Ovary (tissue), 9 donors: ENCODE results near the gene PRKAG1. TPM values are rescaled to one million over a fixed set of nuclear protein-coding genes. Genes with fewer than 3 reads are reported as not detected.
A peak's percentile ranks its signal among the peaks of the same experiment; 100 is the strongest.

Experiments used
- DNase-seq, 5 donors: peaks; one replicate each; pipeline ENCODE4 v3.0.0-alpha.2; 2019 to 2020
- H3K27ac ChIP-seq, 2 donors: fragments of 200-600 bp; one replicate each; pipeline versions ENCODE4 v1.5.1 to v1.8.0; 2019 to 2022
- H3K27me3 ChIP-seq: fragments of 200-600 bp; one replicate; pipeline ENCODE4 v1.8.0; 2022
- H3K36me3 ChIP-seq: fragments of 200-600 bp; sonication (generic); one replicate; pipeline ENCODE4 v1.5.1; 2019
- H3K4me1 ChIP-seq: one replicate; pipeline ENCODE4 v1.8.1; 2013; ENCODE audit warnings: mild to moderate bottlenecking, moderate library complexity; ENCODE audit not compliant: insufficient read depth
- H3K4me3 ChIP-seq: fragments of 200-600 bp; sonication (generic); one replicate; pipeline ENCODE4 v1.5.1; 2017
- H3K9me3 ChIP-seq, 2 donors: fragments of 200-600 bp in 1 of 2; sonication (generic) in 1 of 2; one replicate each; pipeline versions ENCODE4 v1.5.1 to v1.8.1; 2013 to 2019; ENCODE audit warnings: mild to moderate bottlenecking in 1 of 2, moderate library complexity in 1 of 2
- EP300 ChIP-seq: sonication (generic); formaldehyde crosslinking; IDR thresholded peaks from one replicate; pipeline ENCODE4 v1.6.1; 2017; ENCODE audit warnings: antibody characterized with exemption
- POLR2A ChIP-seq: fragments of 450-650 bp; IDR thresholded peaks from one replicate; pipeline ENCODE4 v1.6.1; 2017; ENCODE audit warnings: antibody characterized with exemption, mild to moderate bottlenecking, moderate library complexity
- WGBS, 3 donors: extraction: QIAGEN DNeasy Blood & Tissue Kit in 1 of 3; methylation state at CpG; one replicate each; pipeline versions ENCODE4 v1.1.5 to v1.1.7; 2013 to 2017; 5-methylcytosine and 5-hydroxymethylcytosine counted together
- intact Hi-C, 4 donors: fragments of 100-400 bp; cut with DNase I; formaldehyde crosslinking; loops; one replicate each; pipeline versions ENCODE4 v1.11.0 to v1.15.1; 2022 to 2023
- polyA plus RNA-seq, 2 donors: library from polyadenylated mRNA; stranded (reverse); fragments of 200-250 nt in 1 of 2; fragments of 350-450 nt in 1 of 2; fragmentation: Illumina TruSeq in 1 of 2; extraction: RNeasy Lipid Tissue Mini Kit (QIAGEN cat#74804) in 1 of 2; gene quantifications; one replicate each; pipeline ENCODE4 v1.2.3, GENCODE V29; 2013 to 2014
- total RNA-seq, 7 donors: library from RNA; depleted of rRNA in 2 of 7; stranded (reverse); fragments of >200 nt in 2 of 7; fragmentation: NEBNext Ultra II Directional in 3 of 7; extraction: Animal tissue kit (Norgen Biotek cat#: 25700) in 3 of 7; gene quantifications; one replicate each; pipeline versions ENCODE4 v1.1.0 to v1.2.4, GENCODE V29; 2016 to 2023
- TF ChIP-seq, protein P1 (sequence below), 3 donors: fragments of 450-650 bp in 2 of 3; fragments of 200-600 bp in 1 of 3; IDR thresholded peaks; one replicate each; pipeline versions ENCODE4 v1.5.1 to v1.8.0; 2016 to 2022; ENCODE audit warnings: antibody characterized with exemption in 3 of 3, mild to moderate bottlenecking in 1 of 3
- donor health status: DM: no; HTN: no; CAD: no; lungs with moderate emphysema.
- donor health status: DM: no; HTN: no; CAD: no.
- donor health status: Bipolar disorder and iron deficiency.
- donor health status: DM: yes; HTN: yes; CAD: no.
- donor health status: DM: no; HTN: no; CAD: no.
- donor health status: DM: yes; HTN: yes; CAD: no.

Gene PRKAG1
- total and polyA plus RNA-seq, 9 donors = 25.6 to 98.5 (median 38.3) TPM

DNA sequence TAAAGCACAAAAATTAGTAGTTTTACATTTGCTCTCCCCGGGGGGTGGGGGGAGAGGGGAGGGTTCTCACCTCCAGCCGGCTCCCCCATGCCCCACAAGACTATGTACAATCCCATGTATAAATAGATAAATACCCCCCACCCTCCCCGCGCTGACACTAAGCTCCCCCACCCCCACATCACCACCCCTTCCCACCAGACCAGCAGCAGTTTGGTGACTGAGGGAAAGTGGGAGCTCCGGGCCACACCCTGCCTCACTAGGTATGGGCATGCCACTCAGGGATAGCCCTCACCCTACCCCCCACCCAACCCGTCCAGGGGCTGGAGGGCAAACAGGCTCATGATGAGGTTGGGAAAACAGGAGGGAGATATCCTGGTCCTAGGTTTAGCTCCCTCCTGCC lies 1.9 kb upstream of the PRKAG1 start:
- no peaks in the 10 kb centered on the region for H3K36me3 ChIP-seq
- TF ChIP-seq, protein P1, sequence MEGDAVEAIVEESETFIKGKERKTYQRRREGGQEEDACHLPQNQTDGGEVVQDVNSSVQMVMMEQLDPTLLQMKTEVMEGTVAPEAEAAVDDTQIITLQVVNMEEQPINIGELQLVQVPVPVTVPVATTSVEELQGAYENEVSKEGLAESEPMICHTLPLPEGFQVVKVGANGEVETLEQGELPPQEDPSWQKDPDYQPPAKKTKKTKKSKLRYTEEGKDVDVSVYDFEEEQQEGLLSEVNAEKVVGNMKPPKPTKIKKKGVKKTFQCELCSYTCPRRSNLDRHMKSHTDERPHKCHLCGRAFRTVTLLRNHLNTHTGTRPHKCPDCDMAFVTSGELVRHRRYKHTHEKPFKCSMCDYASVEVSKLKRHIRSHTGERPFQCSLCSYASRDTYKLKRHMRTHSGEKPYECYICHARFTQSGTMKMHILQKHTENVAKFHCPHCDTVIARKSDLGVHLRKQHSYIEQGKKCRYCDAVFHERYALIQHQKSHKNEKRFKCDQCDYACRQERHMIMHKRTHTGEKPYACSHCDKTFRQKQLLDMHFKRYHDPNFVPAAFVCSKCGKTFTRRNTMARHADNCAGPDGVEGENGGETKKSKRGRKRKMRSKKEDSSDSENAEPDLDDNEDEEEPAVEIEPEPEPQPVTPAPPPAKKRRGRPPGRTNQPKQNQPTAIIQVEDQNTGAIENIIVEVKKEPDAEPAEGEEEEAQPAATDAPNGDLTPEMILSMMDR (IDR thresholded peaks at IDR 0.05) = no peak
- TF ChIP-seq POLR2A = no peak
- TF ChIP-seq EP300 = no peak
- peak in 1 of 5 donors; percentile 19 for DNase-seq
- no peaks in the 10 kb centered on the region for H3K27me3 ChIP-seq
- no peaks in the 10 kb centered on the region for H3K9me3 ChIP-seq
- 74 to 82% (median 79%) methylated on average over 6 of the region's 6 CpGs for WGBS, 3 donors
- intact Hi-C loops = no loop called here
- peaks cover 2% of the 10 kb centered on the region for H3K4me1 ChIP-seq
- H3K27ac ChIP-seq = no peak overlapping the region
- H3K4me3 ChIP-seq = no peak overlapping the region

DNA sequence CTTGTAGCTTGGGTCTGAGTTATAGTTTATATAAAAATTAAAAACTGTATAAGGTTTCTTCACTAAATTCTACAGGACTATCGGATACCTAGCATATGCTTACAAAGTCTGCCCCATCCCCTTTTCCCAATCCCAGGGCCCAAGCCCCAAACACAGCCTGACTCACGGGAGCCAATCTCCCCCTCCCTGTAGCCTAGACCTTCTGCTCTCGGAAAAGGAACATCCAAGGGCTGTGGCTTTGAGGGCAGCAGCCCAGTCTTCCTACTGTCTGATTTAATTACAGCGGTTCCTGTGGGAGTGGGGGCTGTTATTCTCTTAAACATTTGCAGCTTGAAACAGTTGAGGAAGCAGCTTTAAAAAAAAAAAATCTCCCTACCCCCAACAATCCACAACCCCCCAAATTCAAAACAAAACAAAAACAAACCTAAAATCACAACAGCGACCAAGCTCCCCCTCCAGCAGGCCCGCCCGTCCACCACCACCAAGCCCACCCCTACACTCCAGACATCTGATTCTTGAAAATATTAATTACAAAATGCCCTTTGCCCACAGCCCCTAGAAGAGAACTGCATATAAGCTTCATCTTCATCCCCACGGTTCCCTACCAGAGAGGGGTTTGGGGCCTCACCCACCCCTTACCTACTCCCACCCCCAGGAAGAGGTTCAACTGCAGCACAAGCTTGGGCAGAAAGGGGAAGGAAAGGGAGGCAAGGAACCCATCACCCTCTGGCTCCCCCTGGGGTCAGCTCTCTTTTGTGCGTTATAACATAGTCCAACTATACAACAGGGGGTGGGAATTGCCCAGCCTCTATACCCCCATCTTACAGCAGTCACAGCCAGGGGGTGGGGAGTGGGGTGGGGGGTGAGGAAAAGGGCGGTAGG lies 1.1 kb upstream of the PRKAG1 start:
- peak in 2 of 5 donors; percentile 35 to 52 for DNase-seq
- intact Hi-C loops = loop anchor here in 1 of 4 donors (10.0 kb wide), 1 partner anchor 95 kb away; the partner anchor contains the start of gene LMBR1L
- peak overlapping the region; percentile 76 for H3K4me3 ChIP-seq
- no peaks in the 10 kb centered on the region for H3K36me3 ChIP-seq
- H3K27ac ChIP-seq = no peak overlapping the region
- no peaks in the 10 kb centered on the region for H3K9me3 ChIP-seq
- TF ChIP-seq EP300 (no peak), POLR2A (no peak)
- TF ChIP-seq, protein P1 (IDR thresholded peaks at IDR 0.05) = no peak
- no peaks in the 10 kb centered on the region for H3K27me3 ChIP-seq
- 36 to 41% (median 41%) methylated on average over 10 of the region's 10 CpGs for WGBS, 3 donors
- H3K4me1 ChIP-seq = peaks cover 2% of the 10 kb centered on the region

DNA sequence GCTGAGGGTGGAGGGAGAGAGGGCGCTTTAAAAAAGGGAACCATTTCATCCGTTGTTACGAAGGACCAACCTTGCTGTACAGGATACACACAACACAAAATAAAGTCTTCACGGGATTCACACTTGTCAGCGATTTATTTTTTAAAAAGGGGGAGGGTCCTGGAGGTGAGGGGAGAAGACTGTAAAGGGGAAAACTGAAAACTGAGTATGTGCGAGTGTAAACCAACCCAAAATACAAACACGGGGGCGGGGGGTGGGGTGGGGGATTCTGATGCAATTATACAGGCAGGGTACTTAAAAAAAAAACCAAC lies 499 bp upstream of the PRKAG1 start:
- Histone ChIP-seq H3K27me3 (no peaks in the 10 kb centered on the region), H3K4me1 (peaks cover 2% of the 10 kb centered on the region), H3K9me3 (no peaks in the 10 kb centered on the region), H3K4me3 (peak overlapping the region; percentile 76), H3K27ac (peak overlapping the region; percentile 54 to 66), H3K36me3 (no peaks in the 10 kb centered on the region)
- WGBS, 3 donors = 1 to 2% (median 2%) methylated on average over 8 of the region's 8 CpGs
- TF ChIP-seq, protein P1 (IDR thresholded peaks at IDR 0.05) = no peak
- intact Hi-C loops = loop anchor here in 1 of 4 donors (10.0 kb wide), 1 partner anchor 96 kb away; the partner anchor contains the start of gene LMBR1L
- no peak for DNase-seq

DNA sequence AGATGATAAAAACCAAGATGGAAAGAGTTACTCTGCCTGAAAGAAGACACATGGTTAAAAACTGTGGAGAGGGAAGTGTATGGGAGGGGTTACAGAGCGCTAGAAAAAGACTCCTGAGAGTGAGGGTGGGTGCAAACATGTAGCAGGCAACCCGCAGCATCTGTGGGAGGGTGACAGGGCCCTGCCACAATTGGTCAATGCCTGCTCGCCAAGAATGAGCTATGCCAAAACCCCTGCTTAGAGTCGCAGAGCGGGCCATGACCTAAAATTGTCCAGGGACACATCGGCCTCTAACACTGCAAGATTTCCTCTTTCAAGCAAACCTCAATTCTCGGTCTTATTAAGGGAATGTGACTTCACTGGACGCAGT lies 700 bp downstream of the PRKAG1 start:
- H3K4me1 ChIP-seq = peaks cover 2% of the 10 kb centered on the region
- intact Hi-C loops = loop anchor here in 1 of 4 donors (10.0 kb wide), 1 partner anchor 97 kb away; the partner anchor contains the start of gene LMBR1L
- peak in 1 of 5 donors; percentile 34 for DNase-seq
- WGBS, 3 donors = 0 to 2% (median 1%) methylated on average over 8 of the region's 8 CpGs
- peak overlapping the region in 1 of 2 donors; percentile 40 for H3K27ac ChIP-seq
- no peaks in the 10 kb centered on the region for H3K36me3 ChIP-seq
- peak overlapping the region; percentile 76 for H3K4me3 ChIP-seq
- no peaks in the 10 kb centered on the region for H3K9me3 ChIP-seq
- no peaks in the 10 kb centered on the region for H3K27me3 ChIP-seq
- TF ChIP-seq POLR2A = no peak
- TF ChIP-seq, protein P1 (IDR thresholded peaks at IDR 0.05) = no peak
- no peak for TF ChIP-seq EP300
